Inferior parietal cortex (tissue), 1 donor: ENCODE measurements around the gene KAT8.
"Not testable (repeated sequence)": the region's sequence is repeated elsewhere in the genome, so short reads cannot be mapped to it uniquely, and the experiment has no call there.

Experiments used
- DNase-seq: peaks from one replicate; pipeline ENCODE4 v3.0.0-alpha.2; 2016; ENCODE audit errors: extremely low spot score

KAT8 gene

GRCh38 chr16:31083981-31084380 is 33.5 kb upstream of the KAT8 start:
- DNase-seq: no peak

- no peak for DNase-seq
Measured at GRCh38 chr16:31084584-31085302, 32.7 kb upstream of the KAT8 start.

DNA sequence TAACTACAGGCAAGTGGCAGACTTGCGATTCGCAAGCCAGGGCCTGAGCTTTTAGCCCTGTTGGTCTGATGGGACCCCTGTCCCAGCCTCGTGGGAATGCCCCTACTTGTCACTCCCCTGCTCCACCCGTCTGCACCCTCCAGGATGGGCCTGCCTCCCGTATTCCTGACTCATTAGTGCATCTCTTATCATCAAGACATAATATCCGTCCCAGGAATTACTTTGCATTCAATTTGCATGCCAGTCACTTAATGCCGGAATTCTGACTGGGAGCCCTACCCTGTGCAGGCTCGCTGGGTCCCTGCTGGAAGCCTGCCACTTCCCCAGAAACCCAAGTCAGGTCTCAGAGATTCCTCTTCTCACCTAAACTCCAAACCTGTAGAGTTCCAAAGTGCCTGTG is 32.1 kb upstream of the KAT8 start:
- no peak for DNase-seq

GRCh38 chr16:31085873-31086628 is 31.4 kb upstream of the KAT8 start:
- DNase-seq: no peak

- no peak for DNase-seq
Measured at GRCh38 chr16:31086629-31086906, 30.9 kb upstream of the KAT8 start.

GRCh38 chr16:31087481-31087880 is 30.0 kb upstream of the KAT8 start:
- DNase-seq: no peak

GRCh38 chr16:31087971-31088370 is 29.5 kb upstream of the KAT8 start:
- DNase-seq: no peak

DNA sequence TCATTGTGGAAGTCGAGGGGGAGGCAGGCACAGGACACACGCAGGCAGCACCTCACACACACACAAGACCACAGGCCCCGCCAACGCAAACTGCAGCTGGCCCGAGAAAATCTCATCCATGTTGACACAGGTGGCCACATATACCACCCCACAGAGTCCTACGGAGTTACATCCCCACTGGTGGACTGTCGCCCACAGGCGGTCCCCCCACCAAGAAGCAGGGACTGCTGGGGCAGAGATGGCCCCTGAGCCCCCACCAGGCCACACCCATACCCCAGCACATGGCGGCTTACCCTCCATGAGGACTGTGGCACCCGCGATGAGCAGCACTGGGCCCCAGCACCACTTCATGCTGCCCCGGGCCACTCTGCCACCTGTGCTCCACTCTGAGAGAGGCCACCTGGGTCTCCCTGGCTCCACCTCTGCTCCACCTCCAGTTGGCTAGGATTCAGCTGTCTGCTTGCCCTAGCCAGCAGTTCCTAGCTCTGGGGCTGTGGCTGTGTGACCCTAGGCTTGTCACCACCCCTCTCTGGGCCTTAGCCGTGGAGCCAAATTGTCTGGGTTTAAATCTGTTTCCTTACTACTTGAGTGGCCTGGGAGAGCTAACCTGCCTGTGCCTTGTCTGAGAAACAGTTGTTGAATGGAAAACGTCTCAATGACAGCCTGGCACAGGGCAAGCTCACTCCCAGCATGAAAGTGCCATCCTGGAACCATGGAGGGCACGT is 28.8 kb upstream of the KAT8 start, which contains the start of gene PRSS53:
PRSS53 (minus strand) TSS at position 485 of the 725 bp plus-strand sequence; CDS start at position 351, 134 bp downstream.
- no peak for DNase-seq

GRCh38 chr16:31089199-31089598 is 28.3 kb upstream of the KAT8 start:
- no peak for DNase-seq

GRCh38 chr16:31090540-31090939 is 26.9 kb upstream of the KAT8 start:
- DNase-seq: no peak

DNA sequence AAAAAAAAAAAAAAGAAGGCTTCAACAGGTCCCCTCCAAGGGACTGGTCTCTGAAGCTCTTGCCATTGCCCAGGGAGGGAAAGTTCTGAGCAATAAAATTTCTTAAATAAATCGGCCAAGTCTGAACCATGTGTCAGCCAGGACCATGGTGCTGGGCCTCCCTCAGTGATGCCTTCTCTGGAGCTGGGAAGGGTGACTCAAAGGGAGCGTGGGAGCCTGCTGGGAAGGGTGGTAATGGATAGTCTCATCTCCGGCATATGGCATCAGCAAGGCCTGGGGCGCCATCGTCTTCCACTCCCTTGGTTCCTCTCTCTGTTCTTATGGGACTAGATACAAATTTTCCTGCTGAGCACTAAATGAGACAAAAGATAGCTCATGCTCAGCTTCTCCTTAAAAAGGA is 25.1 kb upstream of the KAT8 start:
- DNase-seq: no peak

GRCh38 chr16:31093132-31093703 is 24.2 kb upstream of the KAT8 start:
- peak; percentile 32 for DNase-seq

DNA sequence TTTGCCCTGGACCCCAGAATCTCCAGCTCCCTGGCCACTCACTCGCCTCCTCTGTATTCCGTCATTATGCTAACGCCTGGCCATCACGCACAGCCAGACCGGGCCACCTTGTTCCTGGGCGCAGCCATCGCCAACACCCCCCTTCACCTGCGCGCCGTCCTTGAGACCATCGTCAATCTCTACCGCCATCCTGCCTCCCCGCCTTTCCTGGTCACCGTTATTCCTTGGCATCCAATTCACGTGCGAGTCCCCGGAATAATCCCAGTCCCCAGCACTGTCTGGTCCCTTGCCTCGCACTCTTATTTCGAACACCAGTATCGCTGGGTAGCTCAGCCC is 23.4 kb upstream of the KAT8 start:
- DNase-seq: no peak

DNA sequence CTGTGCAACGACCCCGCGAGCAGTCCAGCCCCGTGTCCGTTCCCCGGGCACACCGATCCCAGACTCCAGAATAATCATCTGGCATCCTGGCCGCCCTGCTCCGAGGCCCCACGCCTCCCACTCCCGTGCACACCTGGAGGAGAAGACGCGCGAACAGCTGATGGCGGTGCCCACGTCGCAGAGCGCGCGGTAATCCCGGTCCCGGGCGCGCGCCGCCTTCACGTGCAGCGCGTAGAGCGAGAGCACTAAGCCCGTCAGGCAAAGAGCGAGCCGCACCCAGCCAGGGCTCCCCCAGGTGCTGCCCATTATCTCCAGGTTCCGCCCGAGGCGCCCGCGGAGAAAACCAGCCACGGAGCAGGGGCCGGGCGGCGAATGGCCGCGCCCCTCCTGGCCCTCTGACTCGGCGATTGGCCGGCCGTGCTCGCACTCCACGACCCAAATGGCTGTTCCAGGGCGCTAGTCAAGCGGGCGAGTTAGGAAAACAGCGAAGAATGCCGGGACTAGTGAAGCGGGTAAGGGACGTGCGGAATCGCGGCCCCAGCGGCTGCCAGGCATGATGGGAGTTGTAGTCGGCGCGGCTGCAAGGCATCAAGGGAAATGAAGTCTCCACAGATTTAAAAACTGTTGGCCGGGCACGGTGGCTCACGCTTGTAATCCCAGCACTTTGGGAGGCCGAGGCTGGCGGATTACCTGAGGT is 22.9 kb upstream of the KAT8 start, which contains the start of gene VKORC1:
VKORC1 (minus strand) TSS at position 374 of the 697 bp plus-strand sequence; CDS start at position 306, 68 bp downstream.
- peak; percentile 94 for DNase-seq

DNA sequence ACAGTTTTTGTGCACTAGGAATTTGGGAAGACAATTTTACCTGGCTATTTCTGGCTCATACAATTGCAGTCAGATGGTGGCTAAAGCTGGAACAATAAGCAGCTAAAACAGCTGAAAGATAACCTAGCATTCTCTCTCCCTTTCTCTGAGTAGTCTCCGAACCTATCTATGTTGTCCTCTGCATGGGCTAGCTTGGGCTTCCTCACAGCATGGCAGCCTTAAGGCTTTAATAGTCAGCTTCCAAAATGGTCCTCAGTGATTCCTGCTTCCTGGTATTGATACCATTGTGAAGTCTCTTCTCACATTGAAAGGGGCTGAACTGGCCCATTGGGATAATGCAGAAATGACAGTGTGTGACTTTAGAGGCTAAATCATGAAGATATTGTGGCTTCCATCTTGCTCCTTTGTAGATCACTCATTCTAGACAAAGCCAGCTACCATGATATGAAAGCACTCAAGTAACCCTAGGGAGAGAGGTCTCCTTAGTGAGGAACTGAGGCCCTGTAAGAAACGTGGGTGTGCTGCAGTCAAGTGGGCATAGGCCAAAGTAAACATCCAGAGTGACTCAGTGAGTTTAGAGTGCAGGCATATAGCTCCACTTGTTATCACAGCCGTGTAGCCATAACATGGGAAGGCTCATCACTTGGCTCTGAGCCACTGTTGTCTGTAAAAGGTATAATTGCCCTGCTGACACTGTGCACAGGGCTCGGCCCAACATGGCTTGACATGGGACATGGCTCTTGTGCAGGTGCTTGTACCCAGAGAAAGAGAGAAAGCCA is 17.4 kb upstream of the KAT8 start:
- no peak for DNase-seq

DNA sequence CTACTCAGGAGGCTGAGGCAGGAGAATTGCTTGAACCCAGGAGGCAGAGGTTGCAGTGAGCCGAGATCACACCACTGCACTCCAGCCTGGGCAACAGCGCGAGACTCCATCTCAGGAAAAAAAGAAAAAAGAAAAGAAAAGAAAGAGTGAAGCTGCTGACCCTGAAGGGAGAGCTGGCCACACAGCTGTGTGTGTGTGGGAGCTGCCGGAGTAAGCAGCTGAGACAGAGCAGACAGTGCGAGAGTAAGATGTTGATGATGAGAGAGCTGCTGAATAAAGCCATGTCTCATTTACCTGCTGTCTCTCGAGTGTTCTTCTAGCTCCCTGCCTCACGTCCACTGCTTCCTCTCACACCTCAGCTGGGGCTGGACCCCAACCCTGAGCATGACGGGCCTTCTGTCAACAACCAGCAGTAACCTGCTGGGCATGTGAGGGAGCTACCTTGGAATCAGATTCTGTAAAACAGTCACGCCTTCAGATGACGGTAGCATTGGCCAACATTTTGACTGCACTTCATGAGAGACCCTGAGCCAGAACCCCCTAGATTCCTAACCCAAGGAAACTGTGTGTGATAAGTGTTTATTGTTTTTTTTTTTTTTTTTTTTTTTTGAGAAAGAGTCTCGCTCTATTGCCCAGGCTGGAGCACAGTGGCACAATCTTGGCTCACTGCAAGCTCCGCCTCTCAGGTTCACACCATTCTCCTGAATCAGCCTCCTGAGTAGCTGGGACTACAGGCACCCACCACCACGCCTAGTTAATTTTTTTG is 16.4 kb upstream of the KAT8 start:
- not testable (repeated sequence) for DNase-seq

DNA sequence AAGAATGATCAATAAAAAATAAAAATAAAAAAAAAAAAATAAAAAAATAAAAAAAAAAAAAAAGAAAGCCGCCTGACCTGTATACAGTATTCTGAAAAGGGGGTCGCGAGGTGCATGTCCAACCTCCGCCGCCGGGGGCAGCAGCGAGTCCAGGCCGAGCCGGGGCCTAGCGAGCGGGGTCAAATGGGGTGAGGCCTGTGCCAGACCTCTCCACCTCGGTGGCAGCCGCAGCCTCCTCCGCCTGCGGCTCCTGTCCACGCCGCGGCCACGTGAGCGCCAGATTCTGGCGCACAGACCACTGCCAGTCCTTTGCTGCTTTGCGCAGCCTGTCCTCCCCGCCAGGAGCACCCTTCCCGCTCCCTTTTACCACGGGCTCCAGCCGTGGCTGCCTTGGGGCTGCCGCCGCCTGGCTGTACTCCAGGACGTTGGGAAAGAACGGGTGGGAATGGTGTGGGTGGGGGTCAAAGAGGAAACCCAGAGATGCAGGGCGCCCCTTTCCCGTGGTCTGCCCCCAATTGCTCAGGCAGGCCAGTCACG is 11.7 kb upstream of the KAT8 start:
- peak; percentile 71 for DNase-seq

GRCh38 chr16:31106509-31107464 is 10.7 kb upstream of the KAT8 start:
- DNase-seq: no peak

DNA sequence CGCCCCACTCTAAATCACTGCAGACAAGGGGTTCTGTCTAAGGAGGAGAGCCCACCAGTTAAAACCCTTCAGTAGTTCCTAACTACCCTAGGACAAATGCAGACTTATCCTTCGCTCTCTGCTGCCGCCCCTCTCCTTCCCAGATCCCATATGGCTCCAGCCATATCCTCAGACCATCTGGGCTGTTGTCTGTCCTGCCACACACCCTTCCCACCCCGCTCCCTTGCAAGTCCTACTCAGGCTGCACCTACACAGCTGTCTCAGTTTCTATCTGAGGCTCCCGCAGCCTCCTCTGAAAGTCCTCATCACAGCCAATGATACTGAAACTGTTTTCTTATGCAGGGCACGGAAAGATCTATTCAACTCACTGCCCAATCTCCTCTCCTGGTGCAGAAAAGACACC is 10.0 kb upstream of the KAT8 start:
- no peak for DNase-seq
